IPS DF 6.9 (cell line): ENCODE data around the gene PPP4R1.

Experiments
- DNase-seq: peaks from one replicate; pipeline ENCODE4 v3.0.0-alpha.2; 2013; ENCODE audit warnings: low read depth, low spot score
- H3K27ac ChIP-seq: one replicate; pipeline ENCODE4 v1.5.1; 2013; ENCODE audit warnings: low read length, control low read depth
- H3K27me3 ChIP-seq: 2 replicates; pipeline ENCODE4 v1.6.1; 2013; ENCODE audit warnings: mild to moderate bottlenecking, low read length; ENCODE audit not compliant: control insufficient read depth, insufficient read depth
- H3K36me3 ChIP-seq: 2 replicates; pipeline ENCODE4 v1.6.1; 2013; ENCODE audit warnings: low read length; ENCODE audit not compliant: control insufficient read depth, insufficient read depth
- H3K4me1 ChIP-seq: 2 replicates; pipeline ENCODE4 v1.6.1; 2013; ENCODE audit warnings: low read length; ENCODE audit not compliant: control insufficient read depth, insufficient read depth
- H3K4me3 ChIP-seq: 2 replicates; pipeline ENCODE4 v1.5.1; 2013; ENCODE audit warnings: mild to moderate bottlenecking, low read length
- H3K9me3 ChIP-seq: 2 replicates; pipeline ENCODE4 v1.6.1; 2013; ENCODE audit warnings: low read length, inconsistent platforms; ENCODE audit not compliant: control insufficient read depth, insufficient read depth
- WGBS: extraction: QIAGEN DNeasy Blood & Tissue Kit; methylation state at CpG from one replicate; pipeline ENCODE4 v1.1.7; 2013; ENCODE audit warnings: mixed read lengths, missing lambda C conversion rate; ENCODE audit not compliant: insufficient read length, insufficient coverage; 5-methylcytosine and 5-hydroxymethylcytosine counted together

PPP4R1 gene

DNA sequence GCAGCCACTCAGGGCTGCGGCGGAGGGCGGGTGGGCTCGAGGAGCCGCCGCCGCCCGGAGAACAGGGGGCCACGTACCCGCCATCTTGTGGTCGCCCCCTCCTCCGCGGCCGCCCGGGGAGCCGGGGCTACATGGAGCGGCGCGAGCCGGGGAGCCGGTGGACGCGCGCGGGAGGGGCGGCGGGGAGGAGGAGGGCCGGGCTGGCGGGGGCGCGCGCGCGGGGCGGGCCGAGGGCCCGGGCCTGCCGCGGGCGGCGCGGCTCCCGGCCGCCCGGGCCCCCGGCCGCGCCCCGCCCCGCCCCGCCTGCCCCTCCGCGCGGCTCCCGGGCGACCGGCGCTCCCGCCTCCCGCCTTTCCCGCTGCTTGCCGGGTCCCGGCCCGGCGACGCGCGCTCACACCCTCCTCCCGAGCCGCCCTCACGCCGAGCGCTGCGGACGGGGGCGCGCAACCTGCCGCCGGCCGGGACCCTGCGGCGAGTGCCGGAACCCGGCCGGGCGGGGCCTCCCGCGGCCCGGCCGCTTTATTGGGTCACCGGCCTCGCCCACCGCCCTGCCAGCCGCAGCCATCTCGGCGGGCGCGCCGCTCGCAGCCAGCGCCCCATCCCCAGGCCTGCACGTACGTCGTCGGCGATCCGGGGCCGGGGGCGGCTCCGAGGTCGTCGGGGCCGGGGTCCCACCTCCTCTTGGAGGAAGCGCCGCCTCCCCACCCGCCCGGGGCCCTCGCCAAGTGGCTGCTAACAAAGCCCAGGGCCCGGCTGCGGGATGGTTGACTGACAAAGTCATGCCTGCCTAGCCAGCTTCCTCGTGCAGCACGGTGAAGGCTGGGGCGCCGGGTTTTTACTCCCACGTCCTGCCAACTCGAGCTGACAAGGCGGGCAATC is at the start of gene PPP4R1:
Gene PPP4R1, minus strand, starts transcription at position 159 of the 879 bp plus-strand sequence. Its CDS starts 75 bp downstream, at position 84.
- peak; percentile 45 for DNase-seq
- Histone ChIP-seq H3K27ac (no peak within 1 kb of the TSS), H3K4me3 (peak within 1 kb of the TSS; percentile 85), H3K36me3 (no peaks in the 10 kb centered on the region; the same call in 1 of the 2 replicates), H3K27me3 (no peaks in the 10 kb centered on the region), H3K4me1 (peaks cover 2% of the 10 kb centered on the region; the same call in 1 of the 2 replicates), H3K9me3 (no peaks in the 10 kb centered on the region)
- no CpG with 5 or more reads among the region's 127 CpGs for WGBS

DNA sequence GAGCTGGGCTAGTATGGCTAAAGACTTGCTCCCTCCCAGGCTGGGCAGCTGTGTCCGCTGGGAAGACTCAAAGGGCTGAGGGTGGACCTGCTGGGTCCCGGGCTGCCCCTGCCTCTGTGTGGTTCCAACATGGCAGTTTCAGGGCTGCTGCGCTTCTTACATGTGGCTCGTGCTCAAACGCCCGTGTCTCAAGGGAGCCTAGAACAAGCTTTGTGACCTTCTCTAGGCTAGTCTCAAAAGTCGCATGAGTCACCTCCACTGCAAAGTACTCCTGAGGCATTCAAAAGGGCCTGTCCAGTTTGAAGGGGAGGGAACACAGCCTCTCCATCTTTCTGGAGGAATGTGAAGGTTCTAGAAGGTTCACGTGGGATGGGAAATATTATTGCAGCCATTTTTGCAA is 49.0 kb upstream of the PPP4R1 start:
- Histone ChIP-seq H3K36me3 (no peaks in the 10 kb centered on the region), H3K4me1 (no peaks in the 10 kb centered on the region), H3K4me3 (no peak overlapping the region), H3K9me3 (no peaks in the 10 kb centered on the region), H3K27ac (no peak overlapping the region), H3K27me3 (no peaks in the 10 kb centered on the region)
- whole genome bisulfite sequencing, result no CpG with 5 or more reads among the region's 8 CpGs
- DNase-seq, result no peak

DNA sequence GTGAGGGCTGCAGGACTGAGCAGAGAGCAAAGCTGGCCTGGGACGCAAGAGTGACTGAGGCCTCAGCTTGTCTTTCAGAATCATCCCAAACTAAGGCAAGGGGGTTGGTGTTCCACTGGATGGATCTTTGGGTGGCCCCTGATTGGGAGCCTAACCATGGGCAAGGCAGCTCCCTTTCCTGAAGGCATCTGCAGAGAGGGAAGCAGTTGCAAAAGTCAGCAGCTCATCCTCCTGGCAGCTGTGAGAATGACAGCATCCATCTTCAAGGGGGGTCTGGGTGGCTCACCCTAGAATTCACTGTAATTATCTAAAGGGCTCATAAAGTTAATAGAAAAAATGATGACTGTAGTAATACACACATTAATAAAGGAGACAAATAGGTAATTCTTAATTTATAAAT is 47.2 kb upstream of the PPP4R1 start:
- DNase-seq, result no peak
- no peaks in the 10 kb centered on the region for H3K27me3 ChIP-seq
- no peak overlapping the region for H3K4me3 ChIP-seq
- H3K36me3 ChIP-seq, result no peaks in the 10 kb centered on the region
- H3K9me3 ChIP-seq, result no peaks in the 10 kb centered on the region
- H3K27ac ChIP-seq, result no peak overlapping the region
- H3K4me1 ChIP-seq, result no peaks in the 10 kb centered on the region
- WGBS, result no CpG with 5 or more reads among the region's 1 CpG

DNA sequence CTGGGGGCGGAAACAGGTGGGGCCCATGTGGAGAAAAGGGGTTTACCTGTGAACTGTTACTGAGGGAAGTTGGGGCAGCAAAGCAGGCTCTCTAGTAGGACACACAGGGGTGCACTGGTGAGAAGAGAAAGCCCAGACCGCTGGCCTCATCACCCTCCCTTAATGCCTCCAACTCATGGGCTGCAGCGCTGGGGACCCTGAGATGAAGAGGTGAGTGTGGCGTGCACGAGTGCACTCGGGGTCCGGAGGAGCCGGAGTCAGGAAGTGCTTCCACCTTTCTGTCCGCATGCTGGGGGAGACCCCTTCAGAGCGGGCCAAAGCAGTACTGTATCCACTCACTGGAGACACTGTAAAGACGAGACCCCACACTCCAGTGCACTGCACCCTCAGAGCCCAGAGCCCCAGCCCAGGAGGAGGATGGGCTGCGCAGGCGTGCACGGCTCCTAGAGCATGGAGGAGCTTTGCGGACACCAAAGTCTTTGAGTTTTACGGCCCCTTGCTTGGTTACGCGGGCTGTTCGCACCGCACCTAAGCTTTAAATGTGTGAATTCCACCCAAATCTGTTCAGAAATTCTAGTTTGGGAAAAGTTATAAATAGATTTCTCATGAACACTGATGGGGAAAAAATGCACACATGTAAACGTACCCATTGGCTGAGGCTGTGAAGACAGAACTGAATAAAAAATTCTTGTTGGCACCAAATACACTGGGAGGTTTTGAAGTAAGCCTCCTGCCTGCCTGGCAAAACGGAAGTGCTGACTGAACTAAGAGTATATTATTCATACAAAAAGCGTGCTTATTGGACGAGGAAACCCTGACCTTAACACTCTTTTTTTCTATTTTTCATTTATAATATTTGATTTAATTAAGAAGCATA is 45.4 kb upstream of the PPP4R1 start:
- Histone ChIP-seq H3K4me3 (no peak overlapping the region), H3K27ac (no peak overlapping the region), H3K4me1 (no peaks in the 10 kb centered on the region), H3K36me3 (no peaks in the 10 kb centered on the region), H3K9me3 (no peaks in the 10 kb centered on the region), H3K27me3 (no peaks in the 10 kb centered on the region)
- no peak for DNase-seq
- no CpG with 5 or more reads among the region's 24 CpGs for WGBS

GRCh38 chr18:9658087-9658641 is 43.8 kb upstream of the PPP4R1 start:
- Histone ChIP-seq H3K4me3 (no peak overlapping the region), H3K27ac (no peak overlapping the region), H3K9me3 (no peaks in the 10 kb centered on the region), H3K36me3 (no peaks in the 10 kb centered on the region), H3K4me1 (no peaks in the 10 kb centered on the region), H3K27me3 (no peaks in the 10 kb centered on the region)
- DNase-seq, result no peak
- WGBS, result no CpG with 5 or more reads among the region's 7 CpGs

GRCh38 chr18:9655232-9655767 is 40.9 kb upstream of the PPP4R1 start:
- DNase-seq, result no peak
- Histone ChIP-seq H3K9me3 (no peaks in the 10 kb centered on the region), H3K4me1 (no peaks in the 10 kb centered on the region), H3K27ac (no peak overlapping the region), H3K27me3 (no peaks in the 10 kb centered on the region), H3K36me3 (no peaks in the 10 kb centered on the region), H3K4me3 (no peak overlapping the region)
- no CpG with 5 or more reads among the region's 1 CpG for WGBS

- H3K4me1 ChIP-seq, result no peaks in the 10 kb centered on the region
- DNase-seq, result no peak
- no peaks in the 10 kb centered on the region for H3K9me3 ChIP-seq
- H3K4me3 ChIP-seq, result no peak overlapping the region
- H3K27ac ChIP-seq, result no peak overlapping the region
- H3K36me3 ChIP-seq, result no peaks in the 10 kb centered on the region
- WGBS, result no CpG with 5 or more reads among the region's 5 CpGs
- H3K27me3 ChIP-seq, result no peaks in the 10 kb centered on the region
Measured at GRCh38 chr18:9653390-9653789, 39.0 kb upstream of the PPP4R1 start.

- no peaks in the 10 kb centered on the region for H3K27me3 ChIP-seq
- no peak overlapping the region for H3K27ac ChIP-seq
- H3K4me3 ChIP-seq, result no peak overlapping the region
- no CpG with 5 or more reads among the region's 3 CpGs for whole genome bisulfite sequencing
- no peaks in the 10 kb centered on the region for H3K9me3 ChIP-seq
- H3K36me3 ChIP-seq, result no peaks in the 10 kb centered on the region
- no peak for DNase-seq
- peaks cover 2% of the 10 kb centered on the region; the same call in 1 of the 2 replicates for H3K4me1 ChIP-seq
Measured at GRCh38 chr18:9649164-9649540, 34.8 kb upstream of the PPP4R1 start.

- no peak overlapping the region for H3K27ac ChIP-seq
- H3K36me3 ChIP-seq, result no peaks in the 10 kb centered on the region
- DNase-seq, result no peak
- no CpG with 5 or more reads among the region's 7 CpGs for WGBS
- no peak overlapping the region for H3K4me3 ChIP-seq
- H3K27me3 ChIP-seq, result no peaks in the 10 kb centered on the region
- H3K4me1 ChIP-seq, result peaks cover 2% of the 10 kb centered on the region; the same call in 1 of the 2 replicates
- no peaks in the 10 kb centered on the region for H3K9me3 ChIP-seq
Measured at GRCh38 chr18:9648431-9649163, 34.2 kb upstream of the PPP4R1 start.
